Thymus (tissue), 11 donors: Measurements from ENCODE around the gene NDST1. TPM values are rescaled to one million over a fixed set of nuclear protein-coding genes. Genes with fewer than 3 reads are reported as not detected.
"Not testable (repeated sequence)": the region's sequence is repeated elsewhere in the genome, so short reads cannot be mapped to it uniquely, and the experiment has no call there.

Source experiments
- DNase-seq, 9 donors: peaks; one replicate each; pipeline ENCODE4 v3.0.0-alpha.2; 2013; ENCODE audit warnings: low spot score in 9 of 9, low read depth in 6 of 9, missing footprints in 1 of 9
- H3K27ac ChIP-seq, 2 donors: one replicate each; pipeline ENCODE4 v1.5.1; 2013; ENCODE audit warnings: control low read depth in 1 of 2, low read depth in 1 of 2, low read length in 1 of 2, mild to moderate bottlenecking in 1 of 2, moderate library complexity in 1 of 2
- H3K27me3 ChIP-seq, 2 donors: one replicate each; pipeline ENCODE4 v1.5.1; 2013; ENCODE audit warnings: low read length in 1 of 2; ENCODE audit not compliant: control insufficient read depth in 2 of 2, insufficient read depth in 1 of 2
- H3K36me3 ChIP-seq, 2 donors: one replicate each; pipeline ENCODE4 v1.5.1; 2013; ENCODE audit warnings: low read length in 1 of 2, mild to moderate bottlenecking in 1 of 2, moderate library complexity in 1 of 2; ENCODE audit not compliant: control insufficient read depth in 2 of 2, insufficient read depth in 2 of 2
- H3K4me1 ChIP-seq, 2 donors: one replicate each; pipeline ENCODE4 v1.5.1; 2013; ENCODE audit warnings: low read length in 2 of 2; ENCODE audit not compliant: control insufficient read depth in 2 of 2, insufficient read depth in 2 of 2
- H3K4me3 ChIP-seq, 2 donors: one replicate each; pipeline ENCODE4 v1.5.1; 2013; ENCODE audit warnings: low read length in 2 of 2, control low read depth in 1 of 2, mild to moderate bottlenecking in 1 of 2
- H3K9me3 ChIP-seq, 2 donors: one replicate each; pipeline ENCODE4 v1.5.1; 2013; ENCODE audit warnings: low read length in 1 of 2, mild to moderate bottlenecking in 1 of 2; ENCODE audit not compliant: control insufficient read depth in 2 of 2, insufficient read depth in 1 of 2
- WGBS: extraction: QIAGEN DNeasy Blood & Tissue Kit; methylation state at CpG from one replicate; pipeline ENCODE4 v1.1.7; 2013; 5-methylcytosine and 5-hydroxymethylcytosine counted together
- polyA plus RNA-seq: library from polyadenylated mRNA; stranded (reverse); fragments of 200-250 nt; gene quantifications from one replicate; pipeline ENCODE4 v1.2.3, GENCODE V29; 2013
- total RNA-seq: library from RNA; stranded (reverse); fragments of 120-200 nt; gene quantifications from one replicate; pipeline ENCODE4 v1.2.4, GENCODE V29; 2013
- donor health status: healthy.

Gene NDST1
- total and polyA plus RNA-seq, 2 donors = 2.8 to 6.4 TPM

- H3K4me1 ChIP-seq, H3K4me3 ChIP-seq, H3K27me3 ChIP-seq, DNase-seq, H3K27ac ChIP-seq, H3K9me3 ChIP-seq, H3K36me3 ChIP-seq: not testable (repeated sequence)
- WGBS = 96% methylated on average over 14 of the region's 14 CpGs
Observed at GRCh38 chr5:150518712-150519559, 11.0 kb downstream of the NDST1 start.

GRCh38 chr5:150519560-150519945 is 11.6 kb downstream of the NDST1 start:
- DNase-seq = no peak
- Histone ChIP-seq H3K4me1 (no peaks in the 10 kb centered on the region), H3K36me3 (no peaks in the 10 kb centered on the region), H3K4me3 (no peak overlapping the region), H3K9me3 (no peaks in the 10 kb centered on the region), H3K27me3 (no peaks in the 10 kb centered on the region), H3K27ac (no peak overlapping the region)
- WGBS = 92% methylated on average over 10 of the region's 10 CpGs

GRCh38 chr5:150519978-150520377 is 12.0 kb downstream of the NDST1 start:
- Histone ChIP-seq H3K27ac (no peak overlapping the region), H3K4me3 (no peak overlapping the region), H3K27me3 (no peaks in the 10 kb centered on the region), H3K9me3 (no peaks in the 10 kb centered on the region), H3K4me1 (no peaks in the 10 kb centered on the region), H3K36me3 (no peaks in the 10 kb centered on the region)
- 98% methylated on average over 4 of the region's 4 CpGs for WGBS
- no peak for DNase-seq

- no peak overlapping the region for H3K27ac ChIP-seq
- no peak for DNase-seq
Observed at GRCh38 chr5:150520747-150521521, 13.0 kb downstream of the NDST1 start.

GRCh38 chr5:150521522-150521817 is 13.5 kb downstream of the NDST1 start:
- H3K9me3 ChIP-seq = no peaks in the 10 kb centered on the region
- H3K4me3 ChIP-seq = no peak overlapping the region
- no peak for DNase-seq
- H3K4me1 ChIP-seq = peaks cover 0 to 4% of the 10 kb centered on the region in 2 donors
- no peaks in the 10 kb centered on the region for H3K36me3 ChIP-seq
- H3K27ac ChIP-seq = no peak overlapping the region
- H3K27me3 ChIP-seq = no peaks in the 10 kb centered on the region
- 98% methylated on average over 14 of the region's 14 CpGs for WGBS

More at GRCh38 chr5:150520747-150521521, 13.0 kb downstream of the NDST1 start:
- Histone ChIP-seq H3K36me3 (no peaks in the 10 kb centered on the region), H3K4me1 (peaks cover 0 to 4% of the 10 kb centered on the region in 2 donors), H3K27me3 (no peaks in the 10 kb centered on the region), H3K4me3 (no peak overlapping the region), H3K9me3 (no peaks in the 10 kb centered on the region)
- 94% methylated on average over 38 of the region's 38 CpGs for WGBS

- Histone ChIP-seq H3K9me3 (no peaks in the 10 kb centered on the region), H3K4me1 (peaks cover 0 to 4% of the 10 kb centered on the region in 2 donors), H3K27me3 (no peaks in the 10 kb centered on the region), H3K36me3 (no peaks in the 10 kb centered on the region), H3K4me3 (no peak overlapping the region), H3K27ac (no peak overlapping the region)
- WGBS = 98% methylated on average over 11 of the region's 11 CpGs
- DNase-seq = no peak
Observed at GRCh38 chr5:150521939-150522503, 14.1 kb downstream of the NDST1 start.

- Histone ChIP-seq H3K27me3 (no peaks in the 10 kb centered on the region), H3K4me1 (peaks cover 0 to 4% of the 10 kb centered on the region in 2 donors), H3K36me3 (no peaks in the 10 kb centered on the region), H3K27ac (no peak overlapping the region), H3K4me3 (no peak overlapping the region), H3K9me3 (no peaks in the 10 kb centered on the region)
- no peak for DNase-seq
- WGBS = 96% methylated on average over 14 of the region's 14 CpGs
Observed at GRCh38 chr5:150522504-150523414, 14.8 kb downstream of the NDST1 start.

- Histone ChIP-seq H3K36me3 (no peaks in the 10 kb centered on the region), H3K4me1 (peaks cover 0 to 4% of the 10 kb centered on the region in 2 donors), H3K4me3 (no peak overlapping the region), H3K27me3 (no peaks in the 10 kb centered on the region), H3K9me3 (no peaks in the 10 kb centered on the region), H3K27ac (no peak overlapping the region)
- 91% methylated on average over 12 of the region's 12 CpGs for WGBS
- peak in 7 of 9 donors; percentile 14 to 50 (median 23) for DNase-seq
Observed at GRCh38 chr5:150523472-150524350, 15.8 kb downstream of the NDST1 start.
